ENCODE measurements around the gene PCDHA4.
"Not testable (repeated sequence)": the region's sequence is repeated elsewhere in the genome, so short reads cannot be mapped to it uniquely, and the experiment has no call there.

DNA sequence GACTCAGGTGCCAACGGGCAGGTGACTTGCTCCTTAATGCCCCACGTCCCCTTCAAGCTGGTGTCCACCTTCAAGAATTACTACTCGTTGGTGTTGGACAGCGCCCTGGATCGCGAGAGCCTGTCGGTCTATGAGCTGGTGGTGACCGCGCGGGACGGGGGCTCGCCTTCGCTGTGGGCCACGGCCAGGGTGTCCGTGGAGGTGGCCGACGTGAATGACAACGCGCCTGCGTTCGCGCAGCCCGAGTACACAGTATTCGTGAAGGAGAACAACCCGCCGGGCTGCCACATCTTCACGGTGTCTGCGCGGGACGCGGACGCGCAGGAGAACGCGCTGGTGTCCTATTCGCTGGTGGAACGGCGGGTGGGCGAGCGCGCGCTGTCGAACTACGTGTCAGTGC is 19.4 kb upstream of the PCDHA4 start:
- TF ChIP-seq, protein P1, sequence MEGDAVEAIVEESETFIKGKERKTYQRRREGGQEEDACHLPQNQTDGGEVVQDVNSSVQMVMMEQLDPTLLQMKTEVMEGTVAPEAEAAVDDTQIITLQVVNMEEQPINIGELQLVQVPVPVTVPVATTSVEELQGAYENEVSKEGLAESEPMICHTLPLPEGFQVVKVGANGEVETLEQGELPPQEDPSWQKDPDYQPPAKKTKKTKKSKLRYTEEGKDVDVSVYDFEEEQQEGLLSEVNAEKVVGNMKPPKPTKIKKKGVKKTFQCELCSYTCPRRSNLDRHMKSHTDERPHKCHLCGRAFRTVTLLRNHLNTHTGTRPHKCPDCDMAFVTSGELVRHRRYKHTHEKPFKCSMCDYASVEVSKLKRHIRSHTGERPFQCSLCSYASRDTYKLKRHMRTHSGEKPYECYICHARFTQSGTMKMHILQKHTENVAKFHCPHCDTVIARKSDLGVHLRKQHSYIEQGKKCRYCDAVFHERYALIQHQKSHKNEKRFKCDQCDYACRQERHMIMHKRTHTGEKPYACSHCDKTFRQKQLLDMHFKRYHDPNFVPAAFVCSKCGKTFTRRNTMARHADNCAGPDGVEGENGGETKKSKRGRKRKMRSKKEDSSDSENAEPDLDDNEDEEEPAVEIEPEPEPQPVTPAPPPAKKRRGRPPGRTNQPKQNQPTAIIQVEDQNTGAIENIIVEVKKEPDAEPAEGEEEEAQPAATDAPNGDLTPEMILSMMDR (IDR thresholded peaks at IDR 0.05 in 8 of 11, conservative IDR thresholded peaks at IDR 0.05 in 3 of 11): not testable (repeated sequence)
- not testable (repeated sequence) for TF ChIP-seq POLR2AphosphoS5, POLR2A (IDR thresholded peaks at IDR 0.05)

All from spleen (tissue), 7 donors.